Muscle of leg (tissue), 11 donors: ENCODE data around the gene STK38. TPM values are rescaled to one million over a fixed set of nuclear protein-coding genes. Genes with fewer than 3 reads are reported as not detected.

Source experiments
- DNase-seq: peaks from one replicate; pipeline ENCODE4 v3.0.0; 2013
- H3K27ac ChIP-seq: one replicate; pipeline ENCODE4 v1.5.1; 2013; ENCODE audit warnings: mild to moderate bottlenecking, low read length, control low read depth
- H3K27me3 ChIP-seq: one replicate; pipeline ENCODE4 v1.6.1; 2013; ENCODE audit warnings: low read length; ENCODE audit not compliant: control insufficient read depth, insufficient read depth
- H3K36me3 ChIP-seq: one replicate; pipeline ENCODE4 v1.6.1; 2013; ENCODE audit warnings: low read length; ENCODE audit not compliant: control insufficient read depth, insufficient read depth
- H3K4me1 ChIP-seq: one replicate; pipeline ENCODE4 v1.6.1; 2013; ENCODE audit warnings: low read length; ENCODE audit not compliant: control insufficient read depth, insufficient read depth
- H3K4me3 ChIP-seq: one replicate; pipeline ENCODE4 v1.5.1; 2013; ENCODE audit warnings: low read length, control low read depth
- H3K9me3 ChIP-seq: replicated peaks from 2 replicates; pipeline ENCODE4 v1.6.1; 2013; ENCODE audit warnings: low read depth, low read length; ENCODE audit not compliant: control insufficient read depth
- WGBS: methylation state at CpG from one replicate; pipeline ENCODE4 v1.1.5; 2013; ENCODE audit warnings: missing lambda C conversion rate; ENCODE audit not compliant: insufficient coverage; 5-methylcytosine and 5-hydroxymethylcytosine counted together
- polyA plus RNA-seq, 8 donors: library from polyadenylated mRNA; unstranded; fragments of 120-200 nt; gene quantifications; one replicate each; pipeline versions ENCODE4 v1.2.1 to v1.2.3, GENCODE V29; 2013; ENCODE audit warnings: inconsistent platforms in 1 of 8, low replicate concordance in 1 of 8; ENCODE audit not compliant: insufficient read length in 8 of 8, insufficient read depth in 1 of 8
- total RNA-seq: library from RNA; stranded (reverse); fragments of 120-200 nt; gene quantifications from one replicate; pipeline ENCODE4 v1.2.4, GENCODE V29; 2013

Gene STK38
- total and polyA plus RNA-seq, 9 donors = 17.2 to 37.9 (median 28.4) TPM

DNA sequence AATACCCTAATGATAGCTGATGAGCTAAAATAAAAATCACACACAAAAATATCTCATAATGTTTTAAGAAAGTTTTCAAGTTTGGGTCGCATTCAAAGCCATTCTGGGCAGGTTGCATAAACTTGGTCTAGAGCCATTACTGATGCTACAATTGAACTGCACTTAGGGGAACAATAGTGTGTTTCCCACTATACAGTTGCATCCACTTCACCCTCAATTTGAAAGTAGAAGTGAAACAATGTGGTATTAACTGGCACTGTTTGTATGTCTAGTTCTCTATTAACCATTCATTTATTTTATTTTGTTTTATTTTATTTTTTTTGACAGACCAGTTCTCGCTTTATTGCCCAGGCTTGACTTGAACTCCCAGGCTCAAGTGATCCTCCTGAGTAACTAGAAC lies 23.0 kb upstream of the STK38 start:
- Histone ChIP-seq H3K9me3 (peaks cover 3% of the 10 kb centered on the region), H3K4me1 (no peaks in the 10 kb centered on the region), H3K36me3 (no peaks in the 10 kb centered on the region), H3K4me3 (no peak overlapping the region), H3K27ac (no peak overlapping the region), H3K27me3 (no peaks in the 10 kb centered on the region)
- no CpG with 5 or more reads among the region's 2 CpGs for WGBS
- DNase-seq = no peak

DNA sequence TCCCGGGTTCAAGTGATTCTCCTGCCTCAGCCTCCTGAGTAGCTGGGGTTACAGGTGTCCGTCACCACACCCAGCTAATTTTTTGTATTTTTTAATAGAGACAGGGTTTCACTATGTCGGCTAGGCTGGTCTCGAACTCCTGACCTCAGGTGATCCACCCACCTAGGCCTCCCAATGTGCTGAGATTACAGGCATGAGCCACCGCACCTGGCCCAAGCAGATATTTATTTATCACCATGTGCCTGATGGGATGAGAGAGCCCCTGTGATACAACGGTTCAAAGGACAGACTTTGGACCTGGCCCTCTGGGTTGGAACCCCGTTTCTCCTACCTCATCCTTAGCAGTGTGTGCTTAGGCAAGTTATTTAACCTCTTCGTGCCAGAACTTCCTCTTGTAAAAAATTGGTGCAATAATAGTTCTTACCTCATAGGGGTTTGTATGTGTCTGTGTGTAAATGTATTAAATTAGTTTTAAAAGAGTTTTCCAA lies 19.2 kb upstream of the STK38 start:
- DNase-seq = no peak
- Histone ChIP-seq H3K27ac (no peak overlapping the region), H3K4me3 (no peak overlapping the region), H3K9me3 (peaks cover 3% of the 10 kb centered on the region), H3K36me3 (no peaks in the 10 kb centered on the region), H3K27me3 (no peaks in the 10 kb centered on the region), H3K4me1 (no peaks in the 10 kb centered on the region)
- 100% methylated on average over 1 of the region's 8 CpGs for WGBS

GRCh38 chr6:36563928-36564284 lies 16.6 kb upstream of the STK38 start:
- no peak for DNase-seq
- no CpG with 5 or more reads among the region's 4 CpGs for WGBS
- Histone ChIP-seq H3K27ac (no peak overlapping the region), H3K4me1 (no peaks in the 10 kb centered on the region), H3K9me3 (no peaks in the 10 kb centered on the region), H3K4me3 (no peak overlapping the region), H3K27me3 (peaks cover 2% of the 10 kb centered on the region), H3K36me3 (no peaks in the 10 kb centered on the region)

DNA sequence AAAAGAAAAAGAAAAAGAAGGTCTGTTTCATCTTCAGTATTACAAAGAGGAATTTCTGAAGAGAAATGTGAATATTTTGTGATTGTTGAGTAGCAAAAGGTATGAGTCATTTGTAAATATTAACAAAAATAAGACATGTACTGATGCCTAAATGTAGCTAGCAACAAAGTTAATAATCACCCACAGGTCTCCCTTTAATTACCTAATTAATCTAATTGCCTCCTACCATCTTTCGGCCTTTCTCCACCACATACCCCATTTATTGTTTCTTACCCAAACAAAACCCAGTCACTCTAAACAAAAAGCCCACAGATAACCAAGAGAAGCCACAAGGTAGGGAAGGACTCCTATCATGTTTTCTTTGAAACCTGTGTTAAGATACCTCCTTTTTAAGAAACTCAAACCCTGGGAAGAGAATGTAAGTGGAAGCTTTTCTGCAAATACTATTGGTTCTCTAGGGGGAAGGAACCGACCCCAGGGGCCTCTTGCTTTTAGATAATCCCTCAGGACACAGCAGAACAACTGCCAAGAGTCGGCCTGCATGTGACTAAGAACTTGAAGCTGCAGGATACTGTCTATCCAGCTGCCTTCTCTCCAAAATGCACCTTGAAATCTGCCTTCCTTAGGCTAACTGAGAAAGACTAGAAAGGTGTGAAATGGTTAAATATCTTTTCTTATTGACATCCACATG lies 16.1 kb upstream of the STK38 start:
- WGBS = 100% methylated on average over 1 of the region's 3 CpGs

GRCh38 chr6:36560822-36561221 lies 13.5 kb upstream of the STK38 start:
- peaks cover 2% of the 10 kb centered on the region for H3K27me3 ChIP-seq
- no peak overlapping the region for H3K4me3 ChIP-seq
- 76% methylated on average over 4 of the region's 4 CpGs for WGBS

More for the DNA sequence above, 16.1 kb upstream of the STK38 start:
- Histone ChIP-seq H3K27me3 (peaks cover 2% of the 10 kb centered on the region), H3K4me1 (no peaks in the 10 kb centered on the region), H3K36me3 (no peaks in the 10 kb centered on the region), H3K27ac (no peak overlapping the region), H3K9me3 (no peaks in the 10 kb centered on the region), H3K4me3 (no peak overlapping the region)
- no peak for DNase-seq

DNA sequence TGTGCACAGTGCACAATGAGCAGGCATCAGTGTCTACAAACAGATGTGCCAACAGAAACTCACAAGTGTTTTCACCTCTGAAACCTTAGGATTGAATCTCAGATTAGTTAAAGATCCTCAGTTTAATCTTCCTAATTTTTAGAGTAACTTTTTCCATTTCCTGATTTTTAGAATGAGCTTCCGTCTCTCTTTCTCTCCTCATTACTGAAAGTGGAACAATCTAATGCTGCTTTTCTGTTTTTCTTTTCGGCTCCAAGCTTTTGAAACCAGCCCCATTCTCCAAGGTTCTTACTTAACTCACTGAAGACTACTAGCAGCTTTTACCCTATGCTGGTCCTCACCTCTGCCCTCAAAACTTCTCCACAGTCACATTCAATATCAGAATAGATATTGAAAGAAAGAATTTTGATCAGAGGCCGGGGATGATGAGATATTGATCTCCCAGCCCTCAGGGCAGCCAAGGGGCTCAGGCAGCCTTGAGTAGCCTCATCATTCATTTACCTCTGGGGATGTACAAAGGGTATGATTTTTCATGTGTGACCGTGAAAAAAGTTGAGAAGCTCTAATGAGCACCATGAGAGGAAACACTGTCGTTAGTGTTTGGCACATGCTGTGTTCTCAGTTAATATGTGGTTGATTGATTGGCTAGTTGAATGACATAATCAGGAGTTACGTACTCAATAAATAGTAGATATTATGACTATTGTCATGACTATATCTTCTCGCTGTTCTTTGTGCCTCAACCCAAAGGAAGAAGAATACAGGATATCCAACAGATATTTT lies 11.9 kb upstream of the STK38 start:
- H3K4me3 ChIP-seq = no peak overlapping the region
- H3K27ac ChIP-seq = no peak overlapping the region
- peaks cover 7% of the 10 kb centered on the region for H3K4me1 ChIP-seq
- WGBS = 57% methylated on average over 1 of the region's 7 CpGs
- DNase-seq = no peak
- no peaks in the 10 kb centered on the region for H3K36me3 ChIP-seq
- peaks cover 2% of the 10 kb centered on the region for H3K27me3 ChIP-seq
- no peaks in the 10 kb centered on the region for H3K9me3 ChIP-seq

More at GRCh38 chr6:36560822-36561221, 13.5 kb upstream of the STK38 start:
- DNase-seq = no peak
- Histone ChIP-seq H3K4me1 (no peaks in the 10 kb centered on the region), H3K27ac (no peak overlapping the region), H3K36me3 (no peaks in the 10 kb centered on the region), H3K9me3 (no peaks in the 10 kb centered on the region)

- 71% methylated on average over 2 of the region's 5 CpGs for WGBS
- Histone ChIP-seq H3K27ac (no peak overlapping the region), H3K27me3 (peaks cover 2% of the 10 kb centered on the region), H3K4me1 (peaks cover 7% of the 10 kb centered on the region), H3K36me3 (no peaks in the 10 kb centered on the region), H3K9me3 (no peaks in the 10 kb centered on the region), H3K4me3 (no peak overlapping the region)
- no peak for DNase-seq
Observed at GRCh38 chr6:36556281-36556680, 9.0 kb upstream of the STK38 start.

DNA sequence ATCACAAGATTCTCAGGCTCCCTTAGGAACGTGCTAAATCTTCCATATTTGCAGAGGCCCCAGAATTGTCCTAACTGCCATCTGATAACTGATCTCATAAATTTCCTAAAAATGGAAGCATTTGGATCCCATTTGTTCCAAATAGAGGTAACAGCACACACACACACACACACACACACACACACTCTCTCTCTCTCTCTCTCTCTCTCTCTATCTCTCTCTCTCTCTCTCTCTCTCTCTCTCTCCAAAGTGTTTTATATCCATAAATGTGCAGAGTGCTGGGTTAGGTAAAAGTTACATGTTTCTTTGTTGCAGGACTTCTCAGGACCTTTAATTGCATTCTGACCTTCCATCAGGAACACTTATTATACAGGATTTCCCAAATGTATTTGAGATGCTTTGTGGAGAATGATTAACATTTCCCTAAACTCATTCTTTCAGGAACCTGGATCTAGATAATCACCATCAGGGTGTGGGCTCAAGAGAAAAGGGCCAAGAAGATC lies 8.5 kb upstream of the STK38 start:
- peak overlapping the region; percentile 84 for H3K27ac ChIP-seq
- H3K36me3 ChIP-seq = no peaks in the 10 kb centered on the region
- H3K4me3 ChIP-seq = no peak overlapping the region
- peaks cover 7% of the 10 kb centered on the region for H3K4me1 ChIP-seq
- no CpG with 5 or more reads among the region's 1 CpG for WGBS
- no peaks in the 10 kb centered on the region for H3K9me3 ChIP-seq
- peaks cover under 1% of the 10 kb centered on the region for H3K27me3 ChIP-seq
- DNase-seq = no peak

GRCh38 chr6:36550473-36551000 lies 3.3 kb upstream of the STK38 start:
- 80% methylated on average over 1 of the region's 1 CpG for WGBS
- Histone ChIP-seq H3K27me3 (no peaks in the 10 kb centered on the region), H3K9me3 (no peaks in the 10 kb centered on the region), H3K4me1 (peaks cover 6% of the 10 kb centered on the region), H3K36me3 (no peaks in the 10 kb centered on the region), H3K4me3 (no peak overlapping the region), H3K27ac (no peak overlapping the region)
- no peak for DNase-seq

DNA sequence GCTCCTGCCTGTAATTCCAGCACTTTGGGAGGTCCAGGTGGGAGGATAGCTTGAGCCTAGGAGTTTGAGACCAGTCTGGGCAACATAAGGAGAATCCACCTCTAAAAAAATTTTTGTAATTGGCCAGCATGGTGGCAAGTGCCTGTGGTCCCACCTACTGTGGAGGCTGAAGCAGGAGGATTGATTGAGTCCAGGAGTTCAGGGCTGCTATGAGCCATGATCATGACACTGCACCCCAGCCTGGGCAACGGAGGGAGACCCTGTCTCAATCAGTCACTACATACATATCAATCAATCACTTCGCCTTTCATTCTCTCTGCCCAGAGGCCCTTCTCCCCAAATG lies 1.1 kb upstream of the STK38 start:
- Histone ChIP-seq H3K4me3 (no peak overlapping the region), H3K36me3 (no peaks in the 10 kb centered on the region), H3K9me3 (no peaks in the 10 kb centered on the region), H3K27me3 (no peaks in the 10 kb centered on the region), H3K4me1 (peaks cover 3% of the 10 kb centered on the region), H3K27ac (no peak overlapping the region)
- no peak for DNase-seq
- 92% methylated on average over 2 of the region's 2 CpGs for WGBS
